ENCODE measurements around the gene NTRK3. TPM values are rescaled to one million over a fixed set of nuclear protein-coding genes. Genes with fewer than 3 reads are reported as not detected.

The NTRK3 gene
- total RNA-seq, 1 experiment from 2014 or later = not detected

DNA sequence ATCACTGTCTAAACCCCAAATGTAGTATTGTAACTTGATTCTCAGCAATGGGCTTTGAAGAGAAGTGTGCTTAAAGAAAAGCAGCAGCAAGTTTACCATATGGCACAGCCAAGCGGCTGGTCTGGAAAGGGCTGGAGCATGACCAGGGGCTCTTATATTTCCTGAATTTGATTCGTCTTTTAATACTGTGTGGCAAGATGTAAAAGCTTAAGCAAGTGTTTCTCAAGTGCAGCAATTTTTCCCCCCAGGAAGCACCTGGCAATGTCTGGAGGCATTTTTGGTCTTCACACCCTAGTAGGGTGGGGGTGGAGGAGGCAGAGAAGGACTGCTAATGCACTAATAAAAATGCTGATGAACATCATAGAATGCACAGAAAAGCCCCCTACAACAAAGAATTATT lies 397.9 kb downstream of the NTRK3 start:
- Histone ChIP-seq H3K79me2 (ENCODE audit: low read depth) (no peaks in the 10 kb centered on the region), H3K4me1 (replicated peaks; ENCODE audit: insufficient read depth) (no peaks in the 10 kb centered on the region), H3K4me3 (no peak overlapping the region), H4K20me1 (ENCODE audit: insufficient read depth) (no peaks in the 10 kb centered on the region), H3K9me3 (ENCODE audit: insufficient read depth, low read depth) (no peaks in the 10 kb centered on the region), H2AFZ (no peak overlapping the region), H3K27me3 (ENCODE audit: insufficient read depth, low read depth) (no peaks in the 10 kb centered on the region), H3K27ac (no peak overlapping the region), H3F3A (ENCODE audit: insufficient read depth, low read depth) (no peaks in the 10 kb centered on the region), H3K36me3 (ENCODE audit: low read depth) (no peaks in the 10 kb centered on the region), H3K9me2 (ENCODE audit: insufficient read depth) (no peaks in the 10 kb centered on the region), H3K4me2 (no peak overlapping the region)
- intact Hi-C loops (cut with micrococcal nuclease; ENCODE audit: unreplicated experiment) = no loop called here
- DNase-seq = no peak
- TF ChIP-seq, protein P1, sequence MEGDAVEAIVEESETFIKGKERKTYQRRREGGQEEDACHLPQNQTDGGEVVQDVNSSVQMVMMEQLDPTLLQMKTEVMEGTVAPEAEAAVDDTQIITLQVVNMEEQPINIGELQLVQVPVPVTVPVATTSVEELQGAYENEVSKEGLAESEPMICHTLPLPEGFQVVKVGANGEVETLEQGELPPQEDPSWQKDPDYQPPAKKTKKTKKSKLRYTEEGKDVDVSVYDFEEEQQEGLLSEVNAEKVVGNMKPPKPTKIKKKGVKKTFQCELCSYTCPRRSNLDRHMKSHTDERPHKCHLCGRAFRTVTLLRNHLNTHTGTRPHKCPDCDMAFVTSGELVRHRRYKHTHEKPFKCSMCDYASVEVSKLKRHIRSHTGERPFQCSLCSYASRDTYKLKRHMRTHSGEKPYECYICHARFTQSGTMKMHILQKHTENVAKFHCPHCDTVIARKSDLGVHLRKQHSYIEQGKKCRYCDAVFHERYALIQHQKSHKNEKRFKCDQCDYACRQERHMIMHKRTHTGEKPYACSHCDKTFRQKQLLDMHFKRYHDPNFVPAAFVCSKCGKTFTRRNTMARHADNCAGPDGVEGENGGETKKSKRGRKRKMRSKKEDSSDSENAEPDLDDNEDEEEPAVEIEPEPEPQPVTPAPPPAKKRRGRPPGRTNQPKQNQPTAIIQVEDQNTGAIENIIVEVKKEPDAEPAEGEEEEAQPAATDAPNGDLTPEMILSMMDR (conservative IDR thresholded peaks at IDR 0.05) = no peak
- TF ChIP-seq EZH2 (IDR thresholded peaks at IDR 0.05; ENCODE audit: low read depth) = no peak
- POLR2A ChIA-PET (ENCODE audit: unreplicated experiment) = no interaction called here
- BruUV-seq (replicated peaks) = no TSS peak
- CTCF ChIA-PET = no interaction called here

DNA sequence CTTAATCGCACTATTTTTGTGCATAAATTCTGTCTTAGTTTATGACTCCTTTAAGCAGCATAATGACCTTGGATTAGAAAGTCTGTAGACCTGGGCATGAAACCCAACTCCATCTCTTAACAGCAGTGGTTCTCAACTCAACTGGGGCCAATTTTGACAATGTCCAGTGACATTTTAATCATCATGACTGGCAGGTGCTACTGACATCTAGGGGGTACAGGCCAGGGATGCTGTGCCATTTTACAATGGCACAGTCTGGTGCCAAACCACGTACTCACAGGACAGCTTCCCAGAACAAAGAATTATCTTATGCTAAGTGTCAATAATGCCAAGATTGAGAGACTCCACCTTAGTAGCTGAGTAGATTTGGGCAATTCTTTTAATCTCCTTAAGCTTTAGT lies 405.0 kb downstream of the NTRK3 start:
- no peaks in the 10 kb centered on the region for H3K4me1 ChIP-seq (replicated peaks; ENCODE audit: insufficient read depth)
- ChIA-PET POLR2A (ENCODE audit: unreplicated experiment) (no interaction called here), CTCF (no interaction called here)
- DNase-seq = no peak
- H3K4me2 ChIP-seq = no peak overlapping the region
- intact Hi-C loops (cut with micrococcal nuclease; ENCODE audit: unreplicated experiment) = no loop called here
- H3K27me3 ChIP-seq (ENCODE audit: insufficient read depth, low read depth) = no peaks in the 10 kb centered on the region
- H2AFZ ChIP-seq = no peak overlapping the region
- H3K9me2 ChIP-seq (ENCODE audit: insufficient read depth) = no peaks in the 10 kb centered on the region
- TF ChIP-seq, protein P1 (conservative IDR thresholded peaks at IDR 0.05) = no peak
- no peak for TF ChIP-seq EZH2 (IDR thresholded peaks at IDR 0.05; ENCODE audit: low read depth)
- no peaks in the 10 kb centered on the region for H3K79me2 ChIP-seq (ENCODE audit: low read depth)
- H3K9me3 ChIP-seq (ENCODE audit: insufficient read depth, low read depth) = no peaks in the 10 kb centered on the region
- no peak overlapping the region for H3K4me3 ChIP-seq
- H4K20me1 ChIP-seq (ENCODE audit: insufficient read depth) = no peaks in the 10 kb centered on the region
- no peaks in the 10 kb centered on the region for H3F3A ChIP-seq (ENCODE audit: insufficient read depth, low read depth)
- H3K27ac ChIP-seq = no peak overlapping the region
- BruUV-seq (replicated peaks) = no TSS peak
- H3K36me3 ChIP-seq (ENCODE audit: low read depth) = no peaks in the 10 kb centered on the region

DNA sequence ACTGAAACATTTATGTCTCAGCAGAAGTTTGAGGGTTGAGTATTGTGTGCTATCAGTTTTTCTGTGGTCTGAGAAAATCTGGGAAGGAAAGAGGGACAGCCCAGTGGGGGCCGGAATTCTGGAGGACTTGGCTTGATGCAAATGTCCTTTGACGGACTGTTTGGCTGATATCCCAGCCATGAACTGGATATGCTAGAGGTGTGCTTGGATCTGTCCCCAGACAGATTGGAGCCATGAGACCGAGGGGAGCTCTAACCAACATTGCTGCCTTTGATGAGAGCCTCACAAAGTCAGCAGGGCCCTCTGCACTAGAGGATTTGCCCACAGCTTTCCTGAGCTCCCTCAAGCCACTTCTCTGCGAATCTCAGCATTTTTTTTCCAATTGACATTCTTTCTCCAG lies 405.6 kb downstream of the NTRK3 start:
- intact Hi-C loops (cut with micrococcal nuclease; ENCODE audit: unreplicated experiment) = no loop called here
- Histone ChIP-seq H3K27ac (no peak overlapping the region), H3K27me3 (ENCODE audit: insufficient read depth, low read depth) (no peaks in the 10 kb centered on the region), H3K4me3 (no peak overlapping the region), H3K9me3 (ENCODE audit: insufficient read depth, low read depth) (no peaks in the 10 kb centered on the region), H3F3A (ENCODE audit: insufficient read depth, low read depth) (no peaks in the 10 kb centered on the region), H3K4me2 (no peak overlapping the region), H3K9me2 (ENCODE audit: insufficient read depth) (no peaks in the 10 kb centered on the region), H4K20me1 (ENCODE audit: insufficient read depth) (no peaks in the 10 kb centered on the region), H2AFZ (no peak overlapping the region), H3K79me2 (ENCODE audit: low read depth) (no peaks in the 10 kb centered on the region), H3K36me3 (ENCODE audit: low read depth) (no peaks in the 10 kb centered on the region), H3K4me1 (replicated peaks; ENCODE audit: insufficient read depth) (no peaks in the 10 kb centered on the region)
- no peak for TF ChIP-seq EZH2 (IDR thresholded peaks at IDR 0.05; ENCODE audit: low read depth)
- TF ChIP-seq, protein P1 (conservative IDR thresholded peaks at IDR 0.05) = no peak
- POLR2A ChIA-PET (ENCODE audit: unreplicated experiment) = no interaction called here
- no TSS peak for BruUV-seq (replicated peaks)
- no peak for DNase-seq
- CTCF ChIA-PET = no interaction called here

All from PC-9 (cell line).